Testis (tissue), 3 donors: Measurements from ENCODE around the gene DACT2. TPM values are rescaled to one million over a fixed set of nuclear protein-coding genes. Genes with fewer than 3 reads are reported as not detected.

Experiments
- DNase-seq: peaks from one replicate; pipeline ENCODE4 v3.0.0-alpha.2; 2019
- H3K27ac ChIP-seq, 2 donors: fragments of 200-600 bp; sonication (generic); one replicate each; pipeline ENCODE4 v1.5.1; 2019
- H3K27me3 ChIP-seq: fragments of 200-600 bp; sonication (generic); one replicate; pipeline ENCODE4 v1.5.1; 2019
- H3K36me3 ChIP-seq: fragments of 200-600 bp; sonication (generic); one replicate; pipeline ENCODE4 v1.5.1; 2017; ENCODE audit warnings: low read depth; ENCODE audit errors: missing control alignments
- H3K4me1 ChIP-seq: fragments of 200-600 bp; sonication (generic); one replicate; pipeline ENCODE4 v1.5.1; 2019
- H3K4me3 ChIP-seq, 2 donors: fragments of 200-600 bp; sonication (generic); one replicate each; pipeline ENCODE4 v1.5.1; 2017 to 2019
- H3K9me3 ChIP-seq: fragments of 200-600 bp; sonication (generic); one replicate; pipeline ENCODE4 v1.5.1; 2017
- CTCF ChIP-seq, 3 experiments: fragments of 450-650 bp in 2 of 3; fragments of 200-600 bp in 1 of 3; sonication (generic) in 1 of 3; IDR thresholded peaks; one replicate each; pipeline ENCODE4 v1.5.1; 2016 to 2019; ENCODE audit warnings: antibody characterized with exemption in 3 of 3, mild to moderate bottlenecking in 2 of 3, moderate library complexity in 1 of 3
- POLR2A ChIP-seq: fragments of 450-650 bp; IDR thresholded peaks from one replicate; pipeline ENCODE4 v1.6.1; 2017; ENCODE audit warnings: antibody characterized with exemption, mild to moderate bottlenecking, moderate library complexity
- WGBS, 2 donors: methylation state at CpG; one replicate each; pipeline ENCODE4 v1.1.5; 2018; 5-methylcytosine and 5-hydroxymethylcytosine counted together
- intact Hi-C: fragments of 100-400 bp; cut with DNase I; formaldehyde crosslinking; loops from one replicate; pipeline ENCODE4 v1.15.1; 2023; ENCODE audit warnings: low total_unique reads
- polyA plus RNA-seq: library from polyadenylated mRNA; stranded (reverse); fragments of 350-450 nt; fragmentation: Illumina TruSeq; extraction: RNeasy Lipid Tissue Mini Kit (QIAGEN cat#74804); gene quantifications from one replicate; pipeline ENCODE4 v1.2.3, GENCODE V29; 2014; ENCODE audit warnings: low read depth, low replicate concordance; ENCODE audit not compliant: insufficient read depth
- total RNA-seq, 2 donors: library from RNA; depleted of rRNA; stranded (reverse); fragments of >200 nt; gene quantifications; one replicate each; pipeline ENCODE4 v1.2.3, GENCODE V29; 2016

Gene DACT2
- total and polyA plus RNA-seq, 3 donors from 2014 or later: 1.8 to 20.8 (median 2.0) TPM

- no peak for DNase-seq
- 89 to 96% methylated on average over 10 of the region's 10 CpGs for WGBS, 2 donors
- intact Hi-C loops: no loop called here
- Histone ChIP-seq H3K4me1 (peaks cover 8% of the 10 kb centered on the region), H3K36me3 (no peaks in the 10 kb centered on the region), H3K27me3 (no peaks in the 10 kb centered on the region), H3K27ac (no peak overlapping the region), H3K9me3 (no peaks in the 10 kb centered on the region), H3K4me3 (no peak overlapping the region)
- no peak for TF ChIP-seq POLR2A
- no peak for TF ChIP-seq CTCF (IDR thresholded peaks at IDR 0.05)
Observed at GRCh38 chr6:168330403-168330802, 10.8 kb upstream of the DACT2 start.

- 88 to 93% methylated on average over 4 of the region's 4 CpGs for WGBS, 2 donors
- TF ChIP-seq CTCF (IDR thresholded peaks at IDR 0.05): no peak
- no peak for TF ChIP-seq POLR2A
- no peak for DNase-seq
- intact Hi-C loops: no loop called here
- Histone ChIP-seq H3K27ac (no peak overlapping the region), H3K4me1 (peaks cover 8% of the 10 kb centered on the region), H3K9me3 (no peaks in the 10 kb centered on the region), H3K4me3 (no peak overlapping the region), H3K27me3 (no peaks in the 10 kb centered on the region), H3K36me3 (no peaks in the 10 kb centered on the region)
Observed at GRCh38 chr6:168328086-168328485, 8.5 kb upstream of the DACT2 start.

GRCh38 chr6:168326294-168327261, 7.0 kb upstream of the DACT2 start:
- no peaks in the 10 kb centered on the region for H3K9me3 ChIP-seq
- no peak overlapping the region for H3K4me3 ChIP-seq
- 44 to 53% methylated on average over 12 of the region's 12 CpGs for WGBS, 2 donors
- peaks cover 8% of the 10 kb centered on the region for H3K4me1 ChIP-seq
- no peaks in the 10 kb centered on the region for H3K36me3 ChIP-seq
- TF ChIP-seq POLR2A (no peak), CTCF (IDR thresholded peaks at IDR 0.05) (no peak)
- peak overlapping the region in 1 of 2 donors; percentile 12 for H3K27ac ChIP-seq
- peak; percentile 64 for DNase-seq
- no peaks in the 10 kb centered on the region for H3K27me3 ChIP-seq
- intact Hi-C loops: no loop called here

GRCh38 chr6:168322966-168323365, 3.4 kb upstream of the DACT2 start:
- intact Hi-C loops: no loop called here
- H3K27ac ChIP-seq: no peak overlapping the region
- 72 to 78% methylated on average over 2 of the region's 2 CpGs for WGBS, 2 donors

More at GRCh38 chr6:168322966-168323365, 3.4 kb upstream of the DACT2 start:
- Histone ChIP-seq H3K9me3 (no peaks in the 10 kb centered on the region), H3K27me3 (no peaks in the 10 kb centered on the region), H3K4me1 (peaks cover 8% of the 10 kb centered on the region), H3K36me3 (no peaks in the 10 kb centered on the region), H3K4me3 (no peak overlapping the region)
- TF ChIP-seq POLR2A: no peak
- no peak for TF ChIP-seq CTCF (IDR thresholded peaks at IDR 0.05)
- no peak for DNase-seq
